Hepatocyte (in vitro differentiated cells): ENCODE measurements around the gene RAB3GAP1.

Experiments
- EZH2 ChIP-seq: fragments of 200-600 bp; sonication (generic); IDR thresholded peaks from 2 replicates; pipeline ENCODE4 v1.6.1; 2016; ENCODE audit warnings: antibody characterized with exemption, mild to moderate bottlenecking, borderline replicate concordance
- EZH2phosphoT487 ChIP-seq: fragments of 200-600 bp; sonication (generic); IDR thresholded peaks from one replicate; pipeline ENCODE4 v1.6.1; 2018; ENCODE audit warnings: antibody characterized with exemption, mild to moderate bottlenecking, low read depth, moderate library complexity; ENCODE audit not compliant: unreplicated experiment, severe bottlenecking
- TF ChIP-seq, protein P1 (sequence below): fragments of 200-600 bp; sonication (generic); IDR thresholded peaks from 2 replicates; pipeline ENCODE4 v1.5.1; 2016; ENCODE audit warnings: antibody characterized with exemption, mild to moderate bottlenecking; ENCODE audit not compliant: poor library complexity

DNA sequence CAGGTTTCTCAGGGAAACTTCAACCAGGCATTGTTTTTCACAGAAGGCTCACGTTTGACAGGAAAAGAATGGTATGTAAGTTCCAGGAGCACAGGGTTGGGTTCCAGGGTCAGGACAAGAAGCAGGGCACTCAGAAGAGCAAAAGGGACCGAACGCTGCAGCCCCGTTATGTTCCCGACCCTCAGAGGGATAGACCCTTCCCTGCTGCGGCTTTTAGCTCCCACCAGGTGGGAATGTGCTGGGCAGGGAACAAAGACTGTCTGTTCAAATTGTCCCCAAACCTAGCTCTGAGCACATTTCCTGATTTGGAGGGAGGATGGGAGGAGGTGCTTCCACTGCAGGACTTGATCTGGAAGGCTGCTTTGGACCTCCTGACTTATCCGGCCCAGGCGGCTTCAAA lies 130.1 kb downstream of the RAB3GAP1 start:
- TF ChIP-seq EZH2 (no peak), EZH2phosphoT487 (no peak)
- TF ChIP-seq, protein P1, sequence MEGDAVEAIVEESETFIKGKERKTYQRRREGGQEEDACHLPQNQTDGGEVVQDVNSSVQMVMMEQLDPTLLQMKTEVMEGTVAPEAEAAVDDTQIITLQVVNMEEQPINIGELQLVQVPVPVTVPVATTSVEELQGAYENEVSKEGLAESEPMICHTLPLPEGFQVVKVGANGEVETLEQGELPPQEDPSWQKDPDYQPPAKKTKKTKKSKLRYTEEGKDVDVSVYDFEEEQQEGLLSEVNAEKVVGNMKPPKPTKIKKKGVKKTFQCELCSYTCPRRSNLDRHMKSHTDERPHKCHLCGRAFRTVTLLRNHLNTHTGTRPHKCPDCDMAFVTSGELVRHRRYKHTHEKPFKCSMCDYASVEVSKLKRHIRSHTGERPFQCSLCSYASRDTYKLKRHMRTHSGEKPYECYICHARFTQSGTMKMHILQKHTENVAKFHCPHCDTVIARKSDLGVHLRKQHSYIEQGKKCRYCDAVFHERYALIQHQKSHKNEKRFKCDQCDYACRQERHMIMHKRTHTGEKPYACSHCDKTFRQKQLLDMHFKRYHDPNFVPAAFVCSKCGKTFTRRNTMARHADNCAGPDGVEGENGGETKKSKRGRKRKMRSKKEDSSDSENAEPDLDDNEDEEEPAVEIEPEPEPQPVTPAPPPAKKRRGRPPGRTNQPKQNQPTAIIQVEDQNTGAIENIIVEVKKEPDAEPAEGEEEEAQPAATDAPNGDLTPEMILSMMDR: no peak
